Measurements from ENCODE around the gene SCFD2. TPM values are rescaled to one million over a fixed set of nuclear protein-coding genes. Genes with fewer than 3 reads are reported as not detected.

The SCFD2 gene
- total RNA-seq, 4 donors from 2014 or later = 12.7 to 23.7 (median 18.3) TPM

- Histone ChIP-seq H3K9me3 (no peaks in the 10 kb centered on the region), H3K4me3 (no peak overlapping the region), H3K27ac (no peak overlapping the region), H3K36me3 (no peaks in the 10 kb centered on the region), H3K4me1 (peaks cover 0 to 6% (median 0%) of the 10 kb centered on the region in 4 donors), H3K27me3 (no peaks in the 10 kb centered on the region)
- no peak for DNase-seq
- intact Hi-C loops (cut with DNase I; ENCODE audit: low total_unique reads) (no loop called here), in situ Hi-C loops (cut with MboI; ENCODE audit: low pct_ligation_motif_present in 1 of 4, low pct_unique_long_range_greater_than_20kb in 1 of 4, low sequenced_read_pairs in 3 of 4) (no loop called here)
- TF ChIP-seq EP300 (IDR thresholded peaks at IDR 0.05; ENCODE audit: low read depth) (no peak), POLR2AphosphoS5 (IDR thresholded peaks at IDR 0.05) (no peak), POLR2A (IDR thresholded peaks at IDR 0.05) (no peak), CTCF (IDR thresholded peaks at IDR 0.05) (no peak)
Measured at GRCh38 chr4:53101191-53101581, 264.7 kb downstream of the SCFD2 start.

GRCh38 chr4:53100501-53101190, 265.2 kb downstream of the SCFD2 start:
- no peak overlapping the region for H3K27ac ChIP-seq
- WGBS, 2 donors (ENCODE audit: low coverage in 1 of 2) = 69 to 74% methylated on average over 7 of the region's 7 CpGs

GRCh38 chr4:53098681-53099121, 267.2 kb downstream of the SCFD2 start:
- intact Hi-C loops (cut with DNase I; ENCODE audit: low total_unique reads) (no loop called here), in situ Hi-C loops (cut with MboI; ENCODE audit: low pct_ligation_motif_present in 1 of 4, low pct_unique_long_range_greater_than_20kb in 1 of 4, low sequenced_read_pairs in 3 of 4) (no loop called here)
- no peak for DNase-seq
- Histone ChIP-seq H3K9me3 (no peaks in the 10 kb centered on the region), H3K36me3 (no peaks in the 10 kb centered on the region), H3K27me3 (no peaks in the 10 kb centered on the region), H3K27ac (no peak overlapping the region), H3K4me1 (peaks cover 0 to 6% (median 0%) of the 10 kb centered on the region in 4 donors), H3K4me3 (no peak overlapping the region)
- 90 to 100% methylated on average over 2 of the region's 2 CpGs for WGBS, 2 donors (ENCODE audit: low coverage in 1 of 2)
- TF ChIP-seq EP300 (IDR thresholded peaks at IDR 0.05; ENCODE audit: low read depth) (no peak), POLR2A (IDR thresholded peaks at IDR 0.05) (no peak), CTCF (IDR thresholded peaks at IDR 0.05) (no peak), POLR2AphosphoS5 (IDR thresholded peaks at IDR 0.05) (no peak)

More at GRCh38 chr4:53100501-53101190, 265.2 kb downstream of the SCFD2 start:
- Histone ChIP-seq H3K27me3 (no peaks in the 10 kb centered on the region), H3K4me1 (peaks cover 0 to 6% (median 0%) of the 10 kb centered on the region in 4 donors), H3K4me3 (no peak overlapping the region), H3K9me3 (no peaks in the 10 kb centered on the region), H3K36me3 (no peaks in the 10 kb centered on the region)
- in situ Hi-C loops (cut with MboI; ENCODE audit: low pct_ligation_motif_present in 1 of 4, low pct_unique_long_range_greater_than_20kb in 1 of 4, low sequenced_read_pairs in 3 of 4) = no loop called here
- TF ChIP-seq EP300 (IDR thresholded peaks at IDR 0.05; ENCODE audit: low read depth) = no peak
- no peak for TF ChIP-seq POLR2AphosphoS5 (IDR thresholded peaks at IDR 0.05)
- no peak for TF ChIP-seq CTCF (IDR thresholded peaks at IDR 0.05)
- TF ChIP-seq POLR2A (IDR thresholded peaks at IDR 0.05) = no peak
- DNase-seq = no peak
- intact Hi-C loops (cut with DNase I; ENCODE audit: low total_unique reads) = no loop called here

- no peak overlapping the region for H3K4me3 ChIP-seq
- intact Hi-C loops (cut with DNase I; ENCODE audit: low total_unique reads) = no loop called here
- in situ Hi-C loops (cut with MboI; ENCODE audit: low pct_ligation_motif_present in 1 of 4, low pct_unique_long_range_greater_than_20kb in 1 of 4, low sequenced_read_pairs in 3 of 4) = no loop called here
- H3K36me3 ChIP-seq = no peaks in the 10 kb centered on the region
- no peaks in the 10 kb centered on the region for H3K27me3 ChIP-seq
- H3K27ac ChIP-seq = no peak overlapping the region
- 97 to 100% methylated on average over 1 of the region's 1 CpG for WGBS, 2 donors (ENCODE audit: low coverage in 1 of 2)
- no peaks in the 10 kb centered on the region for H3K9me3 ChIP-seq
- H3K4me1 ChIP-seq = peaks cover 0 to 5% (median 0%) of the 10 kb centered on the region in 4 donors
- no peak for TF ChIP-seq POLR2A (IDR thresholded peaks at IDR 0.05)
- no peak for TF ChIP-seq POLR2AphosphoS5 (IDR thresholded peaks at IDR 0.05)
- no peak for TF ChIP-seq EP300 (IDR thresholded peaks at IDR 0.05; ENCODE audit: low read depth)
- TF ChIP-seq CTCF (IDR thresholded peaks at IDR 0.05) = no peak
- no peak for DNase-seq
Measured at GRCh38 chr4:53094040-53094439, 271.8 kb downstream of the SCFD2 start.
